GM18526 (cell line): Measurements from ENCODE around the gene PLXNA4.

Source experiments
- POLR2A ChIP-seq: IDR thresholded peaks from 3 replicates; pipeline ENCODE4 v1.6.1; 2011; ENCODE audit not compliant: insufficient read length; ENCODE audit errors: extremely low read depth

The PLXNA4 gene

GRCh38 chr7:132113536-132114371 is 462.5 kb downstream of the PLXNA4 start:
- no peak for TF ChIP-seq POLR2A

- no peak for TF ChIP-seq POLR2A
These were observed 463.6 kb downstream of the PLXNA4 start for GRCh38 chr7:132112657-132113056.

GRCh38 chr7:132112106-132112505 is 464.2 kb downstream of the PLXNA4 start:
- no peak for TF ChIP-seq POLR2A

- TF ChIP-seq POLR2A = no peak
These were observed 465.6 kb downstream of the PLXNA4 start for GRCh38 chr7:132110692-132111091.

GRCh38 chr7:132109769-132110168 is 466.5 kb downstream of the PLXNA4 start:
- TF ChIP-seq POLR2A = no peak

- TF ChIP-seq POLR2A = no peak
These were observed 467.7 kb downstream of the PLXNA4 start for GRCh38 chr7:132108563-132108962.

- TF ChIP-seq POLR2A = no peak
These were observed 469.8 kb downstream of the PLXNA4 start for GRCh38 chr7:132106491-132106890.

- TF ChIP-seq POLR2A = no peak
These were observed 471.2 kb downstream of the PLXNA4 start for GRCh38 chr7:132105096-132105495.

GRCh38 chr7:132103718-132104117 is 472.6 kb downstream of the PLXNA4 start:
- TF ChIP-seq POLR2A = no peak

GRCh38 chr7:132102942-132103341 is 473.3 kb downstream of the PLXNA4 start:
- TF ChIP-seq POLR2A = no peak

GRCh38 chr7:132102391-132102790 is 473.9 kb downstream of the PLXNA4 start:
- TF ChIP-seq POLR2A = no peak

- TF ChIP-seq POLR2A = no peak
These were observed 475.3 kb downstream of the PLXNA4 start for GRCh38 chr7:132100981-132101380.

- no peak for TF ChIP-seq POLR2A
These were observed 475.8 kb downstream of the PLXNA4 start for GRCh38 chr7:132100483-132100882.

- TF ChIP-seq POLR2A = no peak
These were observed 477.1 kb downstream of the PLXNA4 start for GRCh38 chr7:132099163-132099562.

- no peak for TF ChIP-seq POLR2A
These were observed 477.9 kb downstream of the PLXNA4 start for GRCh38 chr7:132098327-132098726.

GRCh38 chr7:132097550-132098134 is 478.6 kb downstream of the PLXNA4 start:
- TF ChIP-seq POLR2A = no peak
